HG02981 (cell line): ENCODE measurements around the gene COQ8A.
"Not testable (repeated sequence)": the region's sequence is repeated elsewhere in the genome, so short reads cannot be mapped to it uniquely, and the experiment has no call there.

Source experiments
- ATAC-seq: cut with Tn5 transposase; IDR thresholded peaks from one replicate; pipeline ENCODE4 v1.9.1; 2021; ENCODE audit warnings: mild to moderate bottlenecking, moderate library complexity; ENCODE audit not compliant: unreplicated experiment

The COQ8A gene

DNA sequence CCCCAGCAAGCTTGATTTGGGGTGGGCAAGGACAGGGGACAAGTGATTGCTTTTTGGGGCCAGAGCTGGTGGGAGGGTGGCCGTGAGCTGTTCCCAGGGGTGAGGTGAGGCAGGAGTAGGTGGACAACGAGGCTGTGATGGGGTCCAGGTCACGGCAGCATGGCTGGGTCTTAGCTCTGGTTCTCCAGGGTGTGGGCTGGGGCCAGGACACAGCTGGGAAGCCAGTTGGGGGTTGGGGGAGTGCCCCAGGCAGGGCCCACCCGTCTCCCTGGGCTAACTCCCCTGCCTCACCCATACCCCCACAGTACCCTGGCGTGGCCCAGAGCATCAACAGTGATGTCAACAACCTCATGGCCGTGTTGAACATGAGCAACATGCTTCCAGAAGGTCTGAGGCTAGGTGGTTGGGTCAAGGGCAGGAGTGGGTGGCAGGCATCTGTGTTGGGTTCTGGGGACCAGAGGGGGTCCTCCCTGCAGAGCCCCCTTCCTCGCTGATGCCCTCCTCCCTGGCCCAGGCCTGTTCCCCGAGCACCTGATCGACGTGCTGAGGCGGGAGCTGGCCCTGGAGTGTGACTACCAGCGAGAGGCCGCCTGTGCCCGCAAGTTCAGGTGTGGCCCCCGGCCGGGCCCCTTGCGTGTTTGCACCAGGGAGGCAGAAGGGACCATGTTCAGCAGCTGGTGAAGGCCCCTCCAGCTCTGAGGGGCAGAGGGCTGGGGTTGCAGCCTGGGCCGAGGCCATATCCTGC lies 43.3 kb downstream of the COQ8A start:
- ATAC-seq: no peak

- ATAC-seq: no peak
Measured at GRCh38 chr1:226983992-226984364, 43.9 kb downstream of the COQ8A start.

DNA sequence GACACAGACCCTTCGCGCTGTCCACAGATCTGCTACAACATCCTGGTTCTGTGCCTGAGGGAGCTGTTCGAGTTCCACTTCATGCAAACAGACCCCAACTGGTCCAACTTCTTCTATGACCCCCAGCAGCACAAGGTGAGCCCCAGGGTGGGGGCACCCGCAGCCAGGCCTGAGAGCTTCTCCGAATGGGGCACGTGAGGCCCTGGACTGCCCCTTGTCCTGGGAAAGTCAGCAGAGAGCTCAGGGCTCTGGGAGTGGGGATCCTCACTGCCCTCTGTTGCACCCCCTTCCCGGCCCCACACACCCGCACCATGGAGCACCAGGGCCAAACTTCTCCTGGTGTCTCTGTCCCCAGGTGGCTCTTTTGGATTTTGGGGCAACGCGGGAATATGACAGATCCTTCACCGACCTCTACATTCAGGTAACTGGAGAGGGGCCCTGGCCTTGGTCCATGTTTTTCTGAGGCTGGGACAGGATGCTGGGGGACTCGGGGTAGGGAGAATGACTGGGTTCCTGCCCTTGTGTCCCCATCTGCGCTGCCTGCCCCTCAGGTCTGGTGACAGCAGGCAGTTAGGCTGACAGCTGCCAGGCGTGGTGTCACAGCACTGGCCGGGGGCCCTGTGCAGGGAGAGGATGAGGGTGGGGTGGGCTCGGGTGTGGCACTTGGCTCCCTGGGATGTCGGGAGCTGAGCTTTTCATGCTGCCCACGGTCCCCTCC lies 44.6 kb downstream of the COQ8A start:
- no peak for ATAC-seq

GRCh38 chr1:226985239-226985838 lies 45.2 kb downstream of the COQ8A start:
- ATAC-seq: no peak

- no peak for ATAC-seq
Measured at GRCh38 chr1:226985839-226986463, 45.9 kb downstream of the COQ8A start.

GRCh38 chr1:226986496-226987178 lies 46.5 kb downstream of the COQ8A start:
- no peak for ATAC-seq

GRCh38 chr1:226987179-226987536 lies 47.1 kb downstream of the COQ8A start:
- ATAC-seq: no peak

GRCh38 chr1:226987623-226988333 lies 47.7 kb downstream of the COQ8A start:
- no peak for ATAC-seq

GRCh38 chr1:226988334-226988666 lies 48.2 kb downstream of the COQ8A start:
- ATAC-seq: no peak

GRCh38 chr1:226989085-226989920 lies 49.2 kb downstream of the COQ8A start:
- ATAC-seq: no peak

DNA sequence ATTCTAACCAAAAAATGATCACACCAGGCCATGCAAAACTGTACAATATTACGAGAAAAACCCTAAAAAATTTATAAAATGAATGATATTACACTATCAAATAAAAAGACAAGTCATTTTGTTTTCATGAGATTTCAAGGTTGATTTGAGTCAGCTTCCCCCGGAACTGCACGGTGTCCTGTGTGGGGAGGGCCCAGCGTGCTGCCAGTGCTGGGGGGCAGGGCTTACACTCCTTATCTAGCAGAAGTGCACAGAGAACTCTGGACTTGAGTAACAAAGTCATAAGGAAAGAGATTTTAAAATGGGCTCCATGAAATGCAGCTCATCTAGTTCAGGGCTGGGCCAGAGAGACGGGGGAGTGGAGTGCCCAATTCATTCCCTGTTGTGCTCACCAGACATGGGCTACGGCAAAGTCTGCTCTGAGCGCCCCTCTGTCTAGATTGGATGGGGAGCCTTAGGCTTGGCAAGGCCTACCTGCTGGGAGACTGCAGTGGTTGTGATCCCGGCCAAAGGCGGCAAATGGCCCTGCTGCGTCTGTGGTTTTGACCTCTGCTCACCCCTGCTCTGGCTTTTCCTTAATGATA lies 50.1 kb downstream of the COQ8A start:
- ATAC-seq: peak; percentile 72

DNA sequence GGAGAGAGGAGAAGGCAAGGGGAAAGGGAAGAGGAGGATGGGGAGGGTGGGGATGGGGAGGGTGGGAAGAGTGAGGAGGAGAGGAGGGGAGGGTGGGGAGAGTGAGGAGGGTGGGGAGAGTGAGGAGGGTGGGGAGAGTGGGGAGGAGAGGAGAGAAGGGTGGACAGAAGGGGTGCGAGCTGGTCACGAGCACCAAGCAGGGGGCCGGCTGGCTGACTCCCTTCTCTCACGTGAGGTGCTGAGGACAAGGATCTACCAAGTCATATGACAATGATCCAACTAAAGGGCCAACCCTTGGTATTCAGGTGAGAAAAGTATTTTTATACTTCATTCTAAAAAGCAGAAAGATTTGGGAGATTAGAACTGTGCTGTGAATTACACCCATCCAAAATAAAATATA lies 51.8 kb downstream of the COQ8A start:
- ATAC-seq: no peak

GRCh38 chr1:226993814-226994585 lies 53.9 kb downstream of the COQ8A start:
- no peak for ATAC-seq

GRCh38 chr1:226994586-226995364 lies 54.7 kb downstream of the COQ8A start:
- no peak for ATAC-seq

DNA sequence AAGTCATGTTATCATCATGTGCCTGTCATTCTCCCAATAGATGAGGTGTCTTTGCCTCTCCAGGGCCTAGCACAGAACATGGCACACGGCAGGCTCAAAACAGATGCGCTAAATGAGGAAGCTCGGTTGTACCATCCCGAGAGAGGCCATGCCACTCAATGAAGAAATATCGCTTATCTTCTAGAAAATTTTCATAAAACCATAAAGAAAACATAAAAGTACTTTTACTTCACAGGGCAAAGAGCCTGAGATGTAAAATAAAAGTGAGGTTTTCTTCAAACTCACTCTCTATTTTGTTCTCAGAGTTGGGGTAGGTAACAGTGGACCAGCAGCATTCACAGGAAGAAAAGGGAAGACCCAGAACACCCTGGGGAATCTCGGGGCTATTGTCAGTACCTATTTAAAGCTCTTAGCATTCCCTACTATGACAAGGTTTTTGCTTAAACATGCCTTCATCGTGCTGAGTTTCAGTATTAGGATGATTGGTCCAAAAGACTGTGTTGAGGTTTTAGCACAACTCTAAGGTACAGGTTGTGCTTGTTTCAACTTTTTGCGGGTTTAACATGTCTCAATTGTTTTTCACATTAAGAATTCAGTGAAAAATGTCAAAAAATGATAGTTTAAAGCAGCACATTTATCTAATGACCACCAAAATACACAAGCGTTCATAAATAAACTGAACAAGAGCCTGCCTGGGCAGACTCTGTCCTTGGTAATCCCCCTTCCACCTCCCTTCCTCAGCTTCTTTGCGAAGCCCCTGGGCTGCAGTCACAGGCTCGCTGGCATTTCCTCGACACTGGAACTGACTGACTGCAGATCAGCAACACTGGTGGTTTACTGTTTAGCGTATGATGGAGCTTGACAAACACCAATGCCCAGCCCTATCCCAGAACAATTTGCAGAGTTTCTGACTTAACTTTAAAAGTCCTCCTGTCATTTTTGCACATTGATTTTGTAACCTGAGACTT lies 55.6 kb downstream of the COQ8A start:
- peak; percentile 95 for ATAC-seq

DNA sequence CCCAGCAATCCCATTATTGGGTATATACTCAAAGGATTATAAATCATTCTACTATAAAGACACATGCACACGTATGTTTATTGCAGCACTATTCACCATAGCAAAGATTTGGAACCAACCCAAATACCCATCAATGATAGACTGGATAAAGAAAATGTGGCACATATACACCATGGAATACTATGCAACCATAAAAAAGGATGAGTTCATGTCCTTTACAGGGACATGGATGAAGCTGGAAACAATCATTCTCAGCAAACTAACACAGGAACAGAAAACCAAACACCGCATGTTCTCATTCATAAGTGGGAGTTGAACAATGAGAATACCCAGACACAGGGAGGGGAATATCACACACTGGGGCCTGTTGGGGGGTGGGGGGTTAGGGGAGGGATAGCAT lies 59.5 kb downstream of the COQ8A start:
- ATAC-seq: not testable (repeated sequence)
